KMS-11 (cell line): ENCODE data around the gene HS3ST2.

Source experiments
- H2AFZ ChIP-seq: fragments of 200-600 bp; sonication (generic); 2 replicates; pipeline ENCODE4 v1.6.1; 2016; ENCODE audit warnings: antibody characterized with exemption, mixed run types, low read depth
- H3K27ac ChIP-seq: fragments of 200-600 bp; sonication (generic); 2 replicates; pipeline ENCODE4 v1.6.1; 2016; ENCODE audit warnings: mild to moderate bottlenecking, mixed run types
- H3K27me3 ChIP-seq: fragments of 200-600 bp; sonication (generic); 2 replicates; pipeline ENCODE4 v1.6.1; 2017; ENCODE audit warnings: mild to moderate bottlenecking, low read depth, mixed run types, moderate library complexity; ENCODE audit not compliant: insufficient read depth
- H3K36me3 ChIP-seq: fragments of 200-600 bp; sonication (generic); 2 replicates; pipeline ENCODE4 v1.6.1; 2017; ENCODE audit warnings: mild to moderate bottlenecking, mixed run types; ENCODE audit not compliant: insufficient read depth
- H3K4me1 ChIP-seq: fragments of 200-600 bp; sonication (generic); 2 replicates; pipeline ENCODE4 v1.6.1; 2016; ENCODE audit warnings: mild to moderate bottlenecking, low read depth, mixed run types; ENCODE audit not compliant: poor library complexity, severe bottlenecking
- H3K4me2 ChIP-seq: fragments of 200-600 bp; sonication (generic); 2 replicates; pipeline ENCODE4 v1.7.0; 2016; ENCODE audit warnings: mild to moderate bottlenecking, mixed run types
- H3K4me3 ChIP-seq: fragments of 200-600 bp; sonication (generic); IDR thresholded peaks from 2 replicates; pipeline ENCODE4 v1.6.1; 2017; ENCODE audit warnings: low read depth, low read length, mixed read lengths; ENCODE audit not compliant: insufficient read depth
- H3K79me2 ChIP-seq: fragments of 200-600 bp; sonication (generic); 2 replicates; pipeline ENCODE4 v1.6.1; 2016; ENCODE audit warnings: low read depth, mixed run types; ENCODE audit not compliant: insufficient read depth
- H3K9ac ChIP-seq: fragments of 200-600 bp; sonication (generic); 2 replicates; pipeline ENCODE4 v1.6.1; 2016; ENCODE audit warnings: mild to moderate bottlenecking, mixed run types
- H4K20me1 ChIP-seq: fragments of 200-600 bp; sonication (generic); 2 replicates; pipeline ENCODE4 v1.6.1; 2016; ENCODE audit warnings: mild to moderate bottlenecking, mixed run types; ENCODE audit not compliant: insufficient read depth
- TF ChIP-seq, protein P1 (sequence below): fragments of 200-600 bp; sonication (generic); conservative IDR thresholded peaks from 2 replicates; pipeline ENCODE4 v1.6.1; 2017; ENCODE audit warnings: low read depth, mild to moderate bottlenecking, antibody characterized with exemption, low read length, moderate library complexity, mixed read lengths

Gene HS3ST2

DNA sequence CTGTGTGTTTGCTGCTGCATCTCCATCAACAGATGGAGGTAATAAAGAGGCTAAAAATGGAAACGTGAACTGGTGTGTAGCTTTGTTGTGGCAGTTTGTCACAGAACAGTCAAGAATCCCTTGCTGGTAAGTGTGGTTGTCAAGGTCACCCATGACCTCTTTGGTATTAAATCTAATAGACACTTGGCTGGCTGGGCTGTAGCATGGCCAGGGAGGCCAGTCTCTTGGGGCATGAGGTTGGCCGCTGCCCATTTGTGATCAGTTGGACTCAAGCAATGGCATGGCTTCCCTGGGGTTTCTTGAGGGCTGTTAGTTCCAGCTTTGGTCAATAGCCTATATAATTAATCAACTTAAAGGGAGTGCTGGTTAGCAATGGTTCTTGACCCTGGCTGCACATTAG, 14.8 kb upstream of the HS3ST2 start:
- no peaks in the 10 kb centered on the region for H3K27me3 ChIP-seq
- no peaks in the 10 kb centered on the region for H3K36me3 ChIP-seq
- H4K20me1 ChIP-seq = no peaks in the 10 kb centered on the region
- H3K9ac ChIP-seq = no peak overlapping the region
- no peaks in the 10 kb centered on the region for H3K79me2 ChIP-seq
- no peaks in the 10 kb centered on the region for H3K4me1 ChIP-seq
- H3K27ac ChIP-seq = no peak overlapping the region
- TF ChIP-seq, protein P1, sequence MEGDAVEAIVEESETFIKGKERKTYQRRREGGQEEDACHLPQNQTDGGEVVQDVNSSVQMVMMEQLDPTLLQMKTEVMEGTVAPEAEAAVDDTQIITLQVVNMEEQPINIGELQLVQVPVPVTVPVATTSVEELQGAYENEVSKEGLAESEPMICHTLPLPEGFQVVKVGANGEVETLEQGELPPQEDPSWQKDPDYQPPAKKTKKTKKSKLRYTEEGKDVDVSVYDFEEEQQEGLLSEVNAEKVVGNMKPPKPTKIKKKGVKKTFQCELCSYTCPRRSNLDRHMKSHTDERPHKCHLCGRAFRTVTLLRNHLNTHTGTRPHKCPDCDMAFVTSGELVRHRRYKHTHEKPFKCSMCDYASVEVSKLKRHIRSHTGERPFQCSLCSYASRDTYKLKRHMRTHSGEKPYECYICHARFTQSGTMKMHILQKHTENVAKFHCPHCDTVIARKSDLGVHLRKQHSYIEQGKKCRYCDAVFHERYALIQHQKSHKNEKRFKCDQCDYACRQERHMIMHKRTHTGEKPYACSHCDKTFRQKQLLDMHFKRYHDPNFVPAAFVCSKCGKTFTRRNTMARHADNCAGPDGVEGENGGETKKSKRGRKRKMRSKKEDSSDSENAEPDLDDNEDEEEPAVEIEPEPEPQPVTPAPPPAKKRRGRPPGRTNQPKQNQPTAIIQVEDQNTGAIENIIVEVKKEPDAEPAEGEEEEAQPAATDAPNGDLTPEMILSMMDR = no peak
- no peak overlapping the region for H2AFZ ChIP-seq
- H3K4me2 ChIP-seq = no peak overlapping the region
- H3K4me3 ChIP-seq = no peak overlapping the region

DNA sequence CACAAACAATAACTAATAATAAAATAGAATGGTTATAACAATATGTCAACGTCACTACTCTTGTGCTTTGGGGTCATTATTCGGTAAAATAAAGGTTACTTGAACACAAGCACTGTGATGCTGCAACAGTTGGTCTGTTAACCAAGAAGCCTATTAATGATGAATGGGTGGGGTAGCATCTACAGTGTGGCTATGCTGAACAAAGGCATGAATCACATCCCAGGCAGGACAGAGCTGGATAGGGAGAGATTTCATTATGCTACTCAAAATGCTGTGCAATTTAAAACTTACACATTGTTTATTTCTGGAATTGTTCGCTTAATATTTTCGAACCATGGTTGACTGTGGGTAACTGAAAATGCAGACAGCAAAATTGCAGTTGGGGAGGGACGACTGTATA, 9.1 kb upstream of the HS3ST2 start:
- peaks cover 2% of the 10 kb centered on the region for H3K4me1 ChIP-seq
- H3K4me3 ChIP-seq = no peak overlapping the region
- no peak overlapping the region for H3K9ac ChIP-seq
- H2AFZ ChIP-seq = no peak overlapping the region
- H3K36me3 ChIP-seq = no peaks in the 10 kb centered on the region
- H4K20me1 ChIP-seq = no peaks in the 10 kb centered on the region
- H3K4me2 ChIP-seq = no peak overlapping the region
- no peaks in the 10 kb centered on the region for H3K79me2 ChIP-seq
- TF ChIP-seq, protein P1 = no peak
- no peaks in the 10 kb centered on the region for H3K27me3 ChIP-seq
- no peak overlapping the region for H3K27ac ChIP-seq

DNA sequence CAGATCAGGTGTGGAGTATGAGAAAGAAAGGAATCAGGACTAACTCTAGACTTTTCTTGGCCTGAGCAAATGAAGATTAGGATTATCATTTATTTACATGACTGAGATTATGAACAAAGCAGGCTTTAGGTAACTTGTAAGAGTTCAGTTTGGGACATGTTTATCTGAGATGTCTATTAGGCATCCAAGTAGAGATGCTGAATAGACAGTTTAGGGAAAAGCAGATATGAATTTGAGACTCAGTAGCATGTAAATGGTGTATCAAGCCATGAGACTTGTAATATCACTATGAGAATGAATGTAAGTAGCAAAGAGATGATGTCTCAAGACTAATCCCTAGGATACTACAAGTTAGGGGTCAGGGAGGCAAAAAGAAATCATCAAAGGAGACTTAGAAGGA, 8.6 kb upstream of the HS3ST2 start:
- Histone ChIP-seq H3K4me1 (peaks cover 7% of the 10 kb centered on the region), H4K20me1 (no peaks in the 10 kb centered on the region), H3K36me3 (no peaks in the 10 kb centered on the region), H3K27me3 (no peaks in the 10 kb centered on the region), H3K27ac (no peak overlapping the region), H3K4me3 (no peak overlapping the region), H3K79me2 (no peaks in the 10 kb centered on the region), H3K4me2 (no peak overlapping the region), H3K9ac (no peak overlapping the region), H2AFZ (no peak overlapping the region)
- TF ChIP-seq, protein P1 = no peak

DNA sequence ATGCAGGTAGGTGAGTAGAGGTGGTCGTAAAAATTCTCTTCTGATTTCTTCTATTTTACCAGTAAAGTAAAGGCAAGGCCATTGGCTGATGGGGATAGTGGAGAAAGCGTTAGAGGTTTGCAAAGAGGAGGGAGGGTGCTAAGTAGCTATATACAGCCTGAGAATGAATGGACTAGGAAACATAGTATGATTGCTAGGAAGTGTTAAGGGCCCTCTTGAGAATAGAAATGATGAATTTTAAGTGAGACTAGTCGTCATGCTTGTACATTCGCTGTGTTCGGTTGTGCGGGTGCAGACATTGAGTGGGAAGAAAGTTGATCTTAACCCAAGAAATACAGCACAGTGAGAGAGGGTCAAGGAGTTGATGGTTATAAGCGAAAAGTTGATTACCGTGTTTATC, 7.2 kb upstream of the HS3ST2 start:
- Histone ChIP-seq H3K27me3 (no peaks in the 10 kb centered on the region), H4K20me1 (no peaks in the 10 kb centered on the region)
- TF ChIP-seq, protein P1 = no peak

DNA sequence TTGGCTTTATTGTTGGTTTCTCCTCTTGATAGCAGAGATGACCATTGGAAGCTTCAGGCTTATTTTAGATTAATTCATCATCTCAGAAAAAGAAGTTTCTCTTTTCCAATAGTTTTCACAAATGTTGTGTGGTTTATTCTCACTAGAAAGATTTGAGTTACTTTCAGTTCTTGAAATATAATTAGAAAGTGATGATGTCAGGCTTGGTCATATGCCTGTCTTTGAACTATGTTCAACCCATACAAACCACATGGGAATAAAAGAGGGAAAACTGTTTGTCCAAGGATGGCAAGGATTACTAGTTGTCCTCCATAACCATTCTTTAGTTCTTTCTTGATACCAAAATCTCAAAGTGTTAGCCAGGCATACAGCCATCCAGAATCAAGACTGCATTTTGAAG, 3.7 kb upstream of the HS3ST2 start:
- H3K27me3 ChIP-seq = no peaks in the 10 kb centered on the region
- no peak overlapping the region; the same call in 1 of the 2 replicates for H3K4me2 ChIP-seq
- H3K27ac ChIP-seq = no peak overlapping the region
- H4K20me1 ChIP-seq = no peaks in the 10 kb centered on the region
- no peaks in the 10 kb centered on the region for H3K79me2 ChIP-seq
- H3K4me3 ChIP-seq = no peak overlapping the region
- no peak overlapping the region for H3K9ac ChIP-seq
- H3K4me1 ChIP-seq = peaks cover 9% of the 10 kb centered on the region
- TF ChIP-seq, protein P1 = no peak
- H2AFZ ChIP-seq = no peak overlapping the region
- no peaks in the 10 kb centered on the region for H3K36me3 ChIP-seq

More for the DNA sequence above, 7.2 kb upstream of the HS3ST2 start:
- Histone ChIP-seq H3K4me2 (no peak overlapping the region), H3K79me2 (no peaks in the 10 kb centered on the region), H3K4me1 (peaks cover 9% of the 10 kb centered on the region), H3K36me3 (no peaks in the 10 kb centered on the region), H2AFZ (no peak overlapping the region), H3K9ac (no peak overlapping the region), H3K27ac (no peak overlapping the region), H3K4me3 (no peak overlapping the region)
